ENCODE measurements around the gene SHROOM3.

- TF ChIP-seq CEBPB (IDR thresholded peaks at IDR 0.05) (no peak), CHD4 (IDR thresholded peaks at IDR 0.05; ENCODE audit: borderline replicate concordance) (no peak), ESRRA (IDR thresholded peaks at IDR 0.05; ENCODE audit: borderline replicate concordance, low read length) (no peak)
Observed at GRCh38 chr4:76762137-76763130, 327.4 kb downstream of the SHROOM3 start.
